ENCODE results near the gene TNN. TPM values are rescaled to one million over a fixed set of nuclear protein-coding genes. Genes with fewer than 3 reads are reported as not detected.

Gene TNN, protein sequence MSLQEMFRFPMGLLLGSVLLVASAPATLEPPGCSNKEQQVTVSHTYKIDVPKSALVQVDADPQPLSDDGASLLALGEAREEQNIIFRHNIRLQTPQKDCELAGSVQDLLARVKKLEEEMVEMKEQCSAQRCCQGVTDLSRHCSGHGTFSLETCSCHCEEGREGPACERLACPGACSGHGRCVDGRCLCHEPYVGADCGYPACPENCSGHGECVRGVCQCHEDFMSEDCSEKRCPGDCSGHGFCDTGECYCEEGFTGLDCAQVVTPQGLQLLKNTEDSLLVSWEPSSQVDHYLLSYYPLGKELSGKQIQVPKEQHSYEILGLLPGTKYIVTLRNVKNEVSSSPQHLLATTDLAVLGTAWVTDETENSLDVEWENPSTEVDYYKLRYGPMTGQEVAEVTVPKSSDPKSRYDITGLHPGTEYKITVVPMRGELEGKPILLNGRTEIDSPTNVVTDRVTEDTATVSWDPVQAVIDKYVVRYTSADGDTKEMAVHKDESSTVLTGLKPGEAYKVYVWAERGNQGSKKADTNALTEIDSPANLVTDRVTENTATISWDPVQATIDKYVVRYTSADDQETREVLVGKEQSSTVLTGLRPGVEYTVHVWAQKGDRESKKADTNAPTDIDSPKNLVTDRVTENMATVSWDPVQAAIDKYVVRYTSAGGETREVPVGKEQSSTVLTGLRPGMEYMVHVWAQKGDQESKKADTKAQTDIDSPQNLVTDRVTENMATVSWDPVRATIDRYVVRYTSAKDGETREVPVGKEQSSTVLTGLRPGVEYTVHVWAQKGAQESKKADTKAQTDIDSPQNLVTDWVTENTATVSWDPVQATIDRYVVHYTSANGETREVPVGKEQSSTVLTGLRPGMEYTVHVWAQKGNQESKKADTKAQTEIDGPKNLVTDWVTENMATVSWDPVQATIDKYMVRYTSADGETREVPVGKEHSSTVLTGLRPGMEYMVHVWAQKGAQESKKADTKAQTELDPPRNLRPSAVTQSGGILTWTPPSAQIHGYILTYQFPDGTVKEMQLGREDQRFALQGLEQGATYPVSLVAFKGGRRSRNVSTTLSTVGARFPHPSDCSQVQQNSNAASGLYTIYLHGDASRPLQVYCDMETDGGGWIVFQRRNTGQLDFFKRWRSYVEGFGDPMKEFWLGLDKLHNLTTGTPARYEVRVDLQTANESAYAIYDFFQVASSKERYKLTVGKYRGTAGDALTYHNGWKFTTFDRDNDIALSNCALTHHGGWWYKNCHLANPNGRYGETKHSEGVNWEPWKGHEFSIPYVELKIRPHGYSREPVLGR (N-terminal part only)
- under 1 TPM in 1 of 2 donors, not detected in 1; 0.09 TPM for total RNA-seq
- polyA plus RNA-seq (2013, experiment 1 of 2), result 0.14 TPM
- 0.08 TPM for polyA plus RNA-seq (2013, experiment 2 of 2)
- long read RNA-seq, experiment 1, result 0 reads
- long read RNA-seq, experiment 2, result 0 reads
- long read RNA-seq, experiment 3, result 0 reads
- long read RNA-seq, experiment 4, result 0 reads

DNA sequence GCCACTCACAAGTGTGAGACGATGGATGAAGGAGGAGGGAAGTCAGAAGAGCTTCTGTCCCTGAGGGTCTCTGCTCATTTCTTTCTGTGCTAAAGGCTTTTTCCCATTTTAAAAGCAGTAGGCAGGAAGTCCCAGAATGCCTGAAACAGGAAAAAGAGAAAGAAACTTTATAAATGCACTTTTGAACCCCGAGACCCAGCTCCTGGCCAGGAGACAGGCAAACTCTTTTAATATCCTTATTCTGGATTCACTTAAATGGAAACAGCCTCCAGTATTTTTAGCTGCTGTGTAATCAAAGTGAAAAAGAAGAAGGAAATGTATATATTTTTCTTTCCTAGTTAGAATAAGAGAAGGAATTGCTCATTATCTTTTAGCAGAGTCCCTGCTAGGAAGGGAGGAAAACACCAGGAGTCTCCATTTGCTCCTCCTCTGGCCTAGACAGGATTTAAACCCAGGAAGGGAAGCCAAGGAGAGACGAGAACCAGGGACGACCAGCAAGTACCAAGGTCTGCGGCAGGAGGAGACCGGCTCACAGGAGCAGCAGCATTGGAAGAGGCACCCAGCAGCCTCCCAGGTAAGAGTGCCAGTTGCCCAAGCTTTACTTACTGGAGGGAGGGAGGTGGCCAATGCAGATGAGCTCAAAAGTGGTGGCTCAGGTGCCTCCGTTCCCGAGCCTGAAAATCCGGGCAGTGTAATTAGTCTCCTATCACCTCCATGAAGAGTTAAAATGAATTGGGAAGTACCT is at the start of gene TNN:
TNN (plus strand) TSS at position 472 of the 745 bp plus-strand sequence. CDS start 9,586 bp downstream, outside the sequence.
- WGBS, 2 experiments (ENCODE audit: insufficient coverage in 1 of 2, insufficient read length in 1 of 2), result 86 to 87% methylated on average over 6 to 9 of the region's 9 CpGs
- TF ChIP-seq, protein P1, sequence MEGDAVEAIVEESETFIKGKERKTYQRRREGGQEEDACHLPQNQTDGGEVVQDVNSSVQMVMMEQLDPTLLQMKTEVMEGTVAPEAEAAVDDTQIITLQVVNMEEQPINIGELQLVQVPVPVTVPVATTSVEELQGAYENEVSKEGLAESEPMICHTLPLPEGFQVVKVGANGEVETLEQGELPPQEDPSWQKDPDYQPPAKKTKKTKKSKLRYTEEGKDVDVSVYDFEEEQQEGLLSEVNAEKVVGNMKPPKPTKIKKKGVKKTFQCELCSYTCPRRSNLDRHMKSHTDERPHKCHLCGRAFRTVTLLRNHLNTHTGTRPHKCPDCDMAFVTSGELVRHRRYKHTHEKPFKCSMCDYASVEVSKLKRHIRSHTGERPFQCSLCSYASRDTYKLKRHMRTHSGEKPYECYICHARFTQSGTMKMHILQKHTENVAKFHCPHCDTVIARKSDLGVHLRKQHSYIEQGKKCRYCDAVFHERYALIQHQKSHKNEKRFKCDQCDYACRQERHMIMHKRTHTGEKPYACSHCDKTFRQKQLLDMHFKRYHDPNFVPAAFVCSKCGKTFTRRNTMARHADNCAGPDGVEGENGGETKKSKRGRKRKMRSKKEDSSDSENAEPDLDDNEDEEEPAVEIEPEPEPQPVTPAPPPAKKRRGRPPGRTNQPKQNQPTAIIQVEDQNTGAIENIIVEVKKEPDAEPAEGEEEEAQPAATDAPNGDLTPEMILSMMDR (conservative IDR thresholded peaks at IDR 0.05), result no peak
- Histone ChIP-seq H3K27me3 (ENCODE audit: control insufficient read depth, insufficient read depth, low read length, poor library complexity, severe bottlenecking) (no peaks in the 10 kb centered on the region), H3K4me3 (ENCODE audit: low read length) (no peak within 1 kb of the TSS), H3K27ac (ENCODE audit: low read depth, low read length) (no peak within 1 kb of the TSS), H3K9me3 (ENCODE audit: control insufficient read depth, low read length) (no peaks in the 10 kb centered on the region), H3K36me3 (ENCODE audit: control insufficient read depth, insufficient read depth, low read length) (no peaks in the 10 kb centered on the region), H3K9ac (ENCODE audit: extremely low read depth, low read length, poor library complexity, severe bottlenecking) (no peak within 1 kb of the TSS), H3K4me1 (ENCODE audit: control insufficient read depth, insufficient read depth, low read length) (no peaks in the 10 kb centered on the region)
- H3K27me3 Mint-ChIP-seq (ENCODE audit: insufficient read depth), result peaks cover 5% of the 10 kb centered on the region
- no peaks in the 10 kb centered on the region for H3K9me3 Mint-ChIP-seq
- DNase-seq, result peak; percentile 69
- peaks cover 8% of the 10 kb centered on the region for H3K4me1 Mint-ChIP-seq
- no peak within 1 kb of the TSS for H3K27ac Mint-ChIP-seq
- no peaks in the 10 kb centered on the region for H3K36me3 Mint-ChIP-seq (ENCODE audit: low read depth)
- H3K4me3 Mint-ChIP-seq, result no peak within 1 kb of the TSS

DNA sequence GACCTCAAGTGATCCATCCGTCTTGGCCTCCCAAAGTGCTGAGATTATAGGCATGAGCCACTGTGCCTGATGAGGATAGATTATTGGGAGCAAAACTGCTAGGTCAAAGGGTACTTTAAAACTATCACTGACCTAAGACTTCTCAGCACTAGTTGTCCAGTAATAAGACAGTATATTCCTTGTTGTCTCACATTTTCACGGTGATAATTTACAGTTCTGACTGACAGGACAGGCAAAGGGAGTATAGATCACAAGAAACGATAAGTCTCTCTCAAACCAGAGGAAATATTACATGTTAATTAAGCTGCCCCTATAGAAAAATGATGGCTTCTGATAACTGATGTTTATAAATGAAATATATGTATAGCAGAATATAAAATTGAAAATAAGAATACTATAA is 48.1 kb upstream of the TNN start:
- no peak overlapping the region for H3K27ac ChIP-seq (ENCODE audit: low read depth, low read length)
- Mint-ChIP-seq H3K36me3 (ENCODE audit: low read depth) (peaks cover 17% of the 10 kb centered on the region), H3K4me1 (peaks cover 8% of the 10 kb centered on the region), H3K9me3 (peaks cover 8% of the 10 kb centered on the region), H3K4me3 (no peak overlapping the region), H3K27me3 (ENCODE audit: insufficient read depth) (no peaks in the 10 kb centered on the region), H3K27ac (no peak overlapping the region)
- no peaks in the 10 kb centered on the region for H3K4me1 ChIP-seq (ENCODE audit: control insufficient read depth, insufficient read depth, low read length)
- no peaks in the 10 kb centered on the region for H3K9me3 ChIP-seq (ENCODE audit: control insufficient read depth, low read length)
- DNase-seq, result no peak
- TF ChIP-seq, protein P1 (conservative IDR thresholded peaks at IDR 0.05), result no peak
- no peak overlapping the region for H3K9ac ChIP-seq (ENCODE audit: extremely low read depth, low read length, poor library complexity, severe bottlenecking)
- H3K27me3 ChIP-seq (ENCODE audit: control insufficient read depth, insufficient read depth, low read length, poor library complexity, severe bottlenecking), result no peaks in the 10 kb centered on the region
- H3K36me3 ChIP-seq (ENCODE audit: control insufficient read depth, insufficient read depth, low read length), result peaks cover 42% of the 10 kb centered on the region
- 90 to 98% methylated on average over 2 of the region's 3 CpGs for WGBS, 2 experiments (ENCODE audit: insufficient coverage in 1 of 2, insufficient read length in 1 of 2)
- no peak overlapping the region for H3K4me3 ChIP-seq (ENCODE audit: low read length)

All from endodermal cell (in vitro differentiated cells).